ENCODE data around the gene TM9SF1. TPM values are rescaled to one million over a fixed set of nuclear protein-coding genes. Genes with fewer than 3 reads are reported as not detected.

TM9SF1 gene
- total RNA-seq, 1 donor from 2014 or later, result 30.5 TPM

GRCh38 chr14:24194186-24194872 is 912 bp downstream of the TM9SF1 start:
- Histone ChIP-seq H3F3A (ENCODE audit: low read depth) (peaks cover 31% of the 10 kb centered on the region), H3K9me3 (ENCODE audit: low read depth) (no peaks in the 10 kb centered on the region), H3K4me3 (peak overlapping the region; percentile 81), H3K4me1 (peaks cover 6% of the 10 kb centered on the region), H3K36me3 (no peaks in the 10 kb centered on the region), H3K27ac (no peak overlapping the region), H3K4me2 (peak overlapping the region; percentile 92), H4K20me1 (ENCODE audit: low read depth) (no peaks in the 10 kb centered on the region), H3K9ac (no peak overlapping the region), H3K79me2 (ENCODE audit: low read depth) (peaks cover 14% of the 10 kb centered on the region), H2AFZ (replicated peaks) (no peak overlapping the region), H3K27me3 (no peaks in the 10 kb centered on the region)
- no peak overlapping the region for H3K27ac Mint-ChIP-seq
- H3K36me3 Mint-ChIP-seq, result peaks cover 24% of the 10 kb centered on the region
- H3K27me3 Mint-ChIP-seq (ENCODE audit: insufficient read depth, low read depth), result peaks cover 8% of the 10 kb centered on the region
- no peaks in the 10 kb centered on the region for H3K9me3 Mint-ChIP-seq
- no peak for TF ChIP-seq CTCF (IDR thresholded peaks at IDR 0.05)
- TF ChIP-seq EZH2phosphoT487 (IDR thresholded peaks at IDR 0.05), result no peak
- TF ChIP-seq EZH2 (IDR thresholded peaks at IDR 0.05), result no peak
- peak overlapping the region; percentile 98 for H3K4me3 Mint-ChIP-seq
- peaks cover 26% of the 10 kb centered on the region for H3K4me1 Mint-ChIP-seq
- DNase-seq (ENCODE audit: low spot score), result no peak

GRCh38 chr14:24192933-24193332 is 2.3 kb downstream of the TM9SF1 start:
- H4K20me1 ChIP-seq (ENCODE audit: low read depth), result peaks cover 3% of the 10 kb centered on the region
- Mint-ChIP-seq H3K9me3 (no peaks in the 10 kb centered on the region), H3K4me1 (peaks cover 31% of the 10 kb centered on the region), H3K36me3 (peaks cover 21% of the 10 kb centered on the region), H3K27me3 (ENCODE audit: insufficient read depth, low read depth) (peaks cover 8% of the 10 kb centered on the region), H3K4me3 (peak overlapping the region; percentile 43), H3K27ac (no peak overlapping the region)
- no peak overlapping the region for H3K9ac ChIP-seq
- H3K4me3 ChIP-seq, result no peak overlapping the region
- peaks cover 6% of the 10 kb centered on the region for H3K4me1 ChIP-seq
- no peaks in the 10 kb centered on the region for H3K36me3 ChIP-seq
- TF ChIP-seq CTCF (IDR thresholded peaks at IDR 0.05) (no peak), EZH2phosphoT487 (IDR thresholded peaks at IDR 0.05) (no peak), EZH2 (IDR thresholded peaks at IDR 0.05) (no peak)
- no peaks in the 10 kb centered on the region for H3K27me3 ChIP-seq
- H3K9me3 ChIP-seq (ENCODE audit: low read depth), result no peaks in the 10 kb centered on the region
- no peak overlapping the region for H2AFZ ChIP-seq (replicated peaks)
- H3K27ac ChIP-seq, result no peak overlapping the region
- no peak overlapping the region for H3K4me2 ChIP-seq
- H3K79me2 ChIP-seq (ENCODE audit: low read depth), result peaks cover 15% of the 10 kb centered on the region
- peaks cover 43% of the 10 kb centered on the region for H3F3A ChIP-seq (ENCODE audit: low read depth)
- DNase-seq (ENCODE audit: low spot score), result no peak

DNA sequence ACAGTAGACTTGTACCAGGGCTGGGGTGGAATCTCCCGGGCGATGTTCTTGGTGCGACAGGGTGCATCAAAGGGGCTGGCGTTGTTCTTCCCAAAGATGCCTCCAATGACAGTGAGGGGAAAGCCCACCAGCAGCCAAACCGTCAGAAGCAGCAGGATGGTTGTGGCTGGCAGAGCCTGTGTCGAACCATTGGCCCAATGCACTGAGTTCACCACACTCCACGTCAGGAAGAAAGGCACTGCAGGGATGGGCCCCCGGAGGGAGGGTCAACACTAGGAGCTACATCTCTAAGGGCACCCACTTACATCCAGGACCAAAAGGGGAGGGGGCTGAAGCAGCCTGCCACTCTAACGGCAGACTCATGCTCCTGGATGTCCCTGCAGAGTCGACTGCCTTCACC is 4.8 kb downstream of the TM9SF1 start:
- Histone ChIP-seq H3K4me2 (no peak overlapping the region), H3K9ac (no peak overlapping the region), H3K9me3 (ENCODE audit: low read depth) (no peaks in the 10 kb centered on the region), H3K27me3 (no peaks in the 10 kb centered on the region), H3K79me2 (ENCODE audit: low read depth) (peaks cover 23% of the 10 kb centered on the region), H3F3A (ENCODE audit: low read depth) (peaks cover 31% of the 10 kb centered on the region), H2AFZ (replicated peaks) (no peak overlapping the region), H4K20me1 (ENCODE audit: low read depth) (peaks cover 12% of the 10 kb centered on the region), H3K36me3 (no peaks in the 10 kb centered on the region), H3K4me3 (no peak overlapping the region), H3K27ac (no peak overlapping the region), H3K4me1 (peaks cover 6% of the 10 kb centered on the region)
- TF ChIP-seq CTCF (IDR thresholded peaks at IDR 0.05) (no peak), EZH2phosphoT487 (IDR thresholded peaks at IDR 0.05) (no peak), EZH2 (IDR thresholded peaks at IDR 0.05) (no peak)
- DNase-seq (ENCODE audit: low spot score), result no peak
- peaks cover 3% of the 10 kb centered on the region for H3K27me3 Mint-ChIP-seq (ENCODE audit: insufficient read depth, low read depth)
- no peak overlapping the region for H3K4me3 Mint-ChIP-seq
- H3K27ac Mint-ChIP-seq, result no peak overlapping the region
- peaks cover 19% of the 10 kb centered on the region for H3K36me3 Mint-ChIP-seq
- peaks cover 30% of the 10 kb centered on the region for H3K4me1 Mint-ChIP-seq
- no peaks in the 10 kb centered on the region for H3K9me3 Mint-ChIP-seq
